ENCODE measurements around the gene CEP295NL.
A peak's percentile ranks its signal among the peaks of the same experiment; 100 is the strongest.
"Not testable (repeated sequence)": the region's sequence is repeated elsewhere in the genome, so short reads cannot be mapped to it uniquely, and the experiment has no call there.

Gene CEP295NL

GRCh38 chr17:78929908-78930775 lies 27.1 kb upstream of the CEP295NL start:
- no peak for DNase-seq

- DNase-seq, result peak; percentile 95
Measured at GRCh38 chr17:78925662-78926555, 22.9 kb upstream of the CEP295NL start.

GRCh38 chr17:78925234-78925633 lies 22.2 kb upstream of the CEP295NL start, which contains the start of gene TIMP2:
TIMP2 (minus strand) TSS chr17:78925387; CDS start chr17:78925088, 299 bp downstream.
- peak; percentile 74 to 90 for DNase-seq

- no peak for DNase-seq
Measured at GRCh38 chr17:78924481-78925151, 21.6 kb upstream of the CEP295NL start.

DNA sequence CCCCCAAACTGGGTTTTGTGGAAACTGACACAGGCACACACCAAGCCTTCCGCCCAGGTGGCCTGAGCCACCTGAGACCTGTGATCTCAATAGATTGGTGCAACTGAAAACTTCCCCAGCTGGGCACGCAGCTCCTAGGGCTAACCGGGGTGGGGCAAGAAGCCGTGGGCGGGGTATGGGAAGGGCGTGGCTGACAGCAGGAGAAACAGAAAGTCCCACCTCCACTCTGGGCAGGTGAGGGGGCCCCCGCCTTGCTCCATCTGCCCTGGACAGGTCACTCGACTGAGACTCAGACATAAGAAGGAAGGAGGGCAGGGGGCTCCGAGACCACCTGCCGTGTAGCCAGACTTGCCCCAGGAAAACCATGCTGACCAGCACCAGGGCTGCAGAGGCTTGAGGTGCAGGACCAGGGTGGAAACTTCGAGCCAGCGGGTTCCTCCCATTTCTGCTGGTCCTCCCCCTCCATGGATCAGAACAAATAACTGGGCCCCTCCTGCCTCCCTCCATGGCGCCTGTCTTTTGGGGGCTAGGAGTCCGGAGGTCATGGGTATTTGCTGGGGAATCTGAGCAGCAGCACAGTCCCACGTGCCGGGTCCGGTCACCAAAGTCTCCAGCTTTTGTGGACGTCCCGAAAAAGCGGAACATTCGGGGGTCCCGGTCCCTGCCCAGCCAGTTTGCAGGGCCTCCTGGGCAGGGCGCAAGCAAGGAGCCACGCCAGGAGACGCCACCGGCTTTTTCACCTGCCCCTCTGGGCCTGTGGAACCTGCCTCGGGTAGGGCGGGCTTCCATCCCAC lies 20.9 kb upstream of the CEP295NL start:
- peak; percentile 71 to 79 for DNase-seq

GRCh38 chr17:78922816-78923498 lies 20.0 kb upstream of the CEP295NL start:
- DNase-seq, result peak; percentile 20 to 22

DNA sequence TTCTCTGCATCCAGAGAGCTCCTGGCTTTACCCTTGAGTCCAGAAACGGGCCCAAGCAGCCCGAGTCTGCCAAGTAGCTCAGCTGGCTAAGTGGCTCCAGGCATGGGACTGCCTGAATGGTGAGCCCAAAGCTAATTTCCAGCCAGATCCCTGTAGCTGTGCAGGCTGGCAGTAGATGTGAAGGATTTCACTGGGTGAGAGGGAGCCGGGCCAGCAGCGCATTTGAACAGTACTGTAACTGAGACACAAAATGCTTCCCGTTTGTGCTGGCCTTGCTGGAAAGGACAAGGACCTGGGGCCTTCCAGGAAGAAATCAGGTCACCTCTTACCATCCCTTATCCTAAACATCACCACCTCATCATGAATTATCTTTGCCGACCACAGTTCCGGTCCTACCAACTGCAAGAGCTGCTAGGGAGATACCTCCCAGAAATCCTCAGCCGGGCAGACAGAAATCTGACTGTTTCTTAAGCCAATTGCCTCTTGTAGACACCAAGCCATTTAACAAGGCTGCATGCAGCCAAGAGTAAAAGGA lies 18.5 kb upstream of the CEP295NL start:
- no peak for DNase-seq

DNA sequence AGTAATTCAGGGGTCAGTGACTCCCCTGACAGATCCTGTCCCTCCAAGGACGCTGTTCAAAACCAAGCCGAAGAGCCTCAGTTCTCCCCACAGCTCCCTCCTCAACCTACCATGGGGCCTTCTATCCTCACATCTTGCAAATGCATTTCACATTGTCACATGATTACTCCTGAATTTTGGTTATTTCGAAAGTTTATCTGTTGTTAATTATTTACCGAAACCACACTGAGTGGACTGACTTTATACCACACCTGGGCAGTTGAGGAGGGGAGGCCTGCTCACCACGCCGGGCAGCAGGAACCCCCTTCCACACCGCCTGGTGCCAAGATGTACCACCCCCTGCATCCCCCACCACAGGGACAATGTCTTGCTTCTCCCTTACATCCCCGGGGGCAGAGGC lies 17.5 kb upstream of the CEP295NL start:
- DNase-seq, result no peak

- DNase-seq, result no peak
Measured at GRCh38 chr17:78919861-78920450, 17.0 kb upstream of the CEP295NL start.

DNA sequence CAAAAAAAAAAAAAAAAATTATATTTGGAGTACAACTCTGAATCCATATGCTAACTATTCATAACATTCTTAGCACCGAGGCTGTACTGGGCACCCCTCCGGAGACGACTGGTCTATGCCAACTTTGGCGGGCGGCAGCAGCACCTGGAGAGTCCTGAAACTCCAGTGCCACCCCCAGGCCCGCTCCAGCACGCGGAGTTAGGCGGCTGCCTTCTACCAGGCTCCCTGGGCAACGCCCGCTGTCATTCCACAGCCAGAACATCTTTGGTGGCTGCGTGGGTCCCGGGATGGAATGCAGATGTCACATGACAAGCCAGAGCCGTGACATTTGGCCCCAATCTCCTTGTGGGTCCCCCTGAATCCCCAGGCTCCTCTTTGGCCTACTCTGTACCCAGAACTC lies 16.0 kb upstream of the CEP295NL start:
- no peak for DNase-seq

- DNase-seq, result no peak
Measured at GRCh38 chr17:78917451-78918275, 14.7 kb upstream of the CEP295NL start.

DNA sequence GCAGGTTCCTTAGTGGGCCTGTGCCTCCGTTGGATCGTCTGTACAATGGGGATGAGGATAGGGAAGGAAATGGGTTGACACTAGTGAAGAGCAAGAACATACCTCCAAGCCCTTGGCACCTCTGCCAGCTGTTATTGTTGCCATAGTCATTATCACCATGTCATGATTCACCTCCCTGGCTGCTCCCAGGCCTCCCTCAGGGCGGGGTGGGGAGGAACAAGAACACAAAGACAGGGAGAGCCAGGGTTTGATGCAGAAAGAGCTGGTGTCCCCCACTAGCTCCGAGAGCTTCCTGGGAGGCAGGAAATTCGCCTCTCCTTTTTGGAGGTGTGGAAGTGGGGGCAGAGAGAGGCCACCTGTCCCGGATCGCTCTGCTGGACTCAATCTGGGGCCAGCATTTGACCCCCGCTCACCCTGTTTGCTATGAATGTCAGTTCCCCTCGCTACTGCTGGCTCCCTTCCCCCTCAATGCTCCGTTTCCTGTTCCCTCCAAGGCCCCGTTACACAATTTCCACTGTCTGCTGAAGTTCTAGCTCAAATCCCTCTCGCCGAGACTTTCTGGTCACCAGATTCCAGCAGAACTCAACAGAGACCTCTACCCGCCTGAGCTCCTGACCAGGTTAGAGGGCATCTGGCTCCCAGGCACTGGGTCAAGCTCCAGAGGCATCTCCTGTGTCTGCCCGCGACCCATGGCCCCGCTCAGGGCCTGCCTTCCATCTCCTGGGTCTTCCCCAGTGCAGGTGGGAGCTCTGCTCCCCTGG lies 13.1 kb upstream of the CEP295NL start:
- DNase-seq, result peak; percentile 76 to 84

DNA sequence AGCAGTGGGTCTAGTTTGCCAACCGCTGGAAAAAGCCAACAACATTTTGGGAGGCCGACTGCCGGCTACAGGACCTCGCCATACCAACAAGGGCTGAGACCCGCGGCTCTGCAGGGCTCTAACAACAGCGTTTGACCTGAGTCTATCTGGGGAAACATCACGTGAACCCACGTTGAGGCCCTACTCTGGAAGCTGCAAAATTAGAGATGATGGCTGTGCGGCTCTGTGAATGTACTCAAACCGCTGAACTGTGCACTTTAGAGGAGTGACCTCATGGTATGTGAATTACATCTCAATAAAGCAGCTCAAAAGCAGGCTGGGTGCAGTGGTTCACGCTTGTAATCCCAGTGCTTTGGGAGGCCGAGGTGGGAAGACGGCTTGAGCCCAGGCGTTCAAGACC lies 10.1 kb upstream of the CEP295NL start:
- DNase-seq, result no peak

GRCh38 chr17:78912082-78912481 lies 9.1 kb upstream of the CEP295NL start:
- peak in 1 of 2 donors; percentile 47 for DNase-seq

GRCh38 chr17:78911543-78911942 lies 8.5 kb upstream of the CEP295NL start:
- not testable (repeated sequence) for DNase-seq

DNA sequence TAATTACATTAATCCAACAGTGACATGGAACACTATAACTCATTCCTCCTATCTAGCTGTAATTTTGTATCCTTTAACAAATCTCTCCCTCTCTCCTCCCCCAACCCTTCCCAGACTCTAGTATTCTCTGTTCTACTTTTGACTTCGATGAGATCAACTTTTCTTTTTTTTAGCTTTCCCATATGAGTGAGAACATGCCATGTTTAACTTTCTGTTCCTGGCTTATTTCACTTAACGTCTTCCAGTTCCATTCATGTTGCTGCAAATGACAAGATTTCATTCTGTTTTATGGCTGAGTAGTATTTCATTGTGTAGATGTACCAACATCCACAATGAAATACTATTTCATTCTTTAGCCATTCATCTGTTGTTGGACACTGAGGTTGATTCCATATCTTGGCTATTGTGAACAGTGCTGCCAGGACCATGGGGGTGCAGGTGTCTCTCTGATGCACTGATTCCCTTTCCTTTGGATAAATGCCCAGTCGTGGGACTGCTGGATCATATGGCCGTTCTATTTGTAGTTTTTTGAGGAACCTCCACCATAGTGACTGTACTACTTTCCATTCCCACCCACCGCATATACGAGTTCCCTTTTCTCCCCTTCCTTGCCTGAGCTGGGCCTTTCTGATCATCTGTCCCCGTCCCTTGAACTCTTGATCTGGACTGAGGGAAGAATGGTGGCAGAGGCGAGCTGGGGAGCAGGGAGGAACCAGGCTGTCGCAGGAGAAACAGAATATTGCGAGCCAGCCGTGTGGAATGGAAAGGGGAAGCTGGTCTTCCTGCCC lies 7.7 kb upstream of the CEP295NL start:
- DNase-seq, result peak; percentile 93 to 96

GRCh38 chr17:78908426-78908825 lies 5.4 kb upstream of the CEP295NL start:
- DNase-seq, result no peak

DNA sequence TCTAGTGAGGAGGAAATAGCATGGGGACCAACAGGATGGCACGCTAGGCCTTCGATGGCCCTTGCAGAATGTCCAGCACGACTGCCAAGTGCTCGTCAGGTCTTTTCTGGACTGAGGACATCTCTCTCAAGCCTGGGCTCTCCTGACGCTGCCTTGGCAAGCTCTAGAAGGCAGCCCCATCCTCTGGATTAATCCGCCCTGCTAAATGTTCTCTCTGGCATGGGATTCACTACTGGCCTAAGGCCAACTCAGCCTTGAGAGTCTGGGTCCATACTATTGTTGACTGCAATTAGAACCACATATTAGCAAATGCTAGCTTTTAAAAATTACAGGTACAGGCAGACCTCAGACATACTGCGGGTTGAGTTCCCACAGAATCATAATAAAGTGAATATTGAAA lies 2.5 kb upstream of the CEP295NL start:
- DNase-seq, result no peak
